NB4 (cell line): ENCODE data around the gene C6orf62.
A peak's percentile ranks its signal among the peaks of the same experiment; 100 is the strongest.

Source experiments
- MYC ChIP-seq: IDR thresholded peaks from 2 replicates; pipeline ENCODE4 v1.6.1; 2011; ENCODE audit warnings: low read depth, low read length
- POLR2A ChIP-seq: IDR thresholded peaks from 2 replicates; pipeline ENCODE4 v1.6.1; 2011; ENCODE audit warnings: mild to moderate bottlenecking; ENCODE audit not compliant: insufficient read length; ENCODE audit errors: extremely low read depth
- TF ChIP-seq, protein P1 (sequence below): IDR thresholded peaks from one replicate; pipeline ENCODE4 v1.5.1; 2012; ENCODE audit warnings: low read depth, low read length

DNA sequence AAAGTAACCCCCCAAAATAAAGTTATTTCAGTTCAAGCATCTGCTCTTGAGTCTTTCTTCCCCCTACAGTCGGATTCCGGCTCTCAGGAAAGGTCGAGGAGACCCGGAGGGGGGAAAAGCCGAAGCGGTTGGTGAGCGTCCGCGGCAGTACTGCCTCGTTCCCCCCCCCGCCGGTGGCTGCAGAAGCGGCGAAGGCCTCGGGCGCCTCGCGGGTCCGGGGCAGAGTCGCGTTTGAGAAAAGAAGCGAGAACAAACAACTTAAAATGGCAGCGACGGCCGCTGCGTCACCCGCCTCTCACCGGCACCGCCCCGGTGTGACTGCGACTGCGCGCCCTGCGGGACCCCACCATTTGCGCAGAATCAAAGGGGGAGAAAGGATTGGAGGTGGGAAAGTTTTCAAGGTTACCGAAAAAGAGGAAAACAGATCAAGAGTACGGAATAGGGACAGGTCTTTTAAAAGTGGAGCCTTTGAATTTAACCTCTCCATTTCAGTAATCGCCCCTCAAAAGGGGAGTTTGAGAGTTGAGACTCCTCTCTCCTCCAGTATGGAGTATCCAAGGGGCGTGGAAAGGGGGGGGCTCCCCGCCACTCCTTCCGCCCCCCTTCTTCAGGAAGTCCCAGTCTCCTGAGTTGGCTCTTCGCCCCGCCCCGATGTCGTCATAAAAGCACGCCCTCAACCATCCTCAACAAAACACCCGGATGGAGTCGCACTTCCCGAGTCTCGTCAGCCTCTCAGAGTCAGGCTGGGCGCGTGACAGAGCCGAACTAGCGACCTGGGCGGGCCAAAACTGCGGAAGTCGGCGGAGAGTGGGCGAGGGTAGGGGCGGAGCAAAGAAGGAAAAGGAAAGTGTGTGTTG, 1.9 kb upstream of the C6orf62 start:
- TF ChIP-seq, protein P1, sequence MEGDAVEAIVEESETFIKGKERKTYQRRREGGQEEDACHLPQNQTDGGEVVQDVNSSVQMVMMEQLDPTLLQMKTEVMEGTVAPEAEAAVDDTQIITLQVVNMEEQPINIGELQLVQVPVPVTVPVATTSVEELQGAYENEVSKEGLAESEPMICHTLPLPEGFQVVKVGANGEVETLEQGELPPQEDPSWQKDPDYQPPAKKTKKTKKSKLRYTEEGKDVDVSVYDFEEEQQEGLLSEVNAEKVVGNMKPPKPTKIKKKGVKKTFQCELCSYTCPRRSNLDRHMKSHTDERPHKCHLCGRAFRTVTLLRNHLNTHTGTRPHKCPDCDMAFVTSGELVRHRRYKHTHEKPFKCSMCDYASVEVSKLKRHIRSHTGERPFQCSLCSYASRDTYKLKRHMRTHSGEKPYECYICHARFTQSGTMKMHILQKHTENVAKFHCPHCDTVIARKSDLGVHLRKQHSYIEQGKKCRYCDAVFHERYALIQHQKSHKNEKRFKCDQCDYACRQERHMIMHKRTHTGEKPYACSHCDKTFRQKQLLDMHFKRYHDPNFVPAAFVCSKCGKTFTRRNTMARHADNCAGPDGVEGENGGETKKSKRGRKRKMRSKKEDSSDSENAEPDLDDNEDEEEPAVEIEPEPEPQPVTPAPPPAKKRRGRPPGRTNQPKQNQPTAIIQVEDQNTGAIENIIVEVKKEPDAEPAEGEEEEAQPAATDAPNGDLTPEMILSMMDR = no peak
- TF ChIP-seq POLR2A = peak; percentile 95
- peak; percentile 55 for TF ChIP-seq MYC
